GM23338 (cell line): ENCODE data around the gene WDCP. TPM values are rescaled to one million over a fixed set of nuclear protein-coding genes. Genes with fewer than 3 reads are reported as not detected.

Experiments used
- ATAC-seq: fragments of 200-7000 bp; cut with Tn5 transposase; 3 replicates; pipeline ENCODE4 v1.9.1; 2020
- DNase-seq: peaks from one replicate; pipeline ENCODE4 v3.0.0-alpha.2; 2015; ENCODE audit warnings: low spot score
- H2AFZ ChIP-seq: fragments of 200-600 bp; sonication (generic); 2 replicates; pipeline ENCODE4 v1.8.0; 2016; ENCODE audit warnings: antibody characterized with exemption, mild to moderate bottlenecking, moderate library complexity
- H3F3A ChIP-seq: fragments of 200-600 bp; sonication (generic); replicated peaks from 2 replicates; pipeline ENCODE4 v1.8.0; 2017; ENCODE audit warnings: antibody characterized with exemption, mixed run types, low read depth
- H3K27ac ChIP-seq: fragments of 200-600 bp; sonication (generic); 2 replicates; pipeline ENCODE4 v1.6.1; 2016; ENCODE audit warnings: low read depth
- H3K27me3 ChIP-seq: fragments of 200-600 bp; sonication (generic); 2 replicates; pipeline ENCODE4 v1.8.0; 2016; ENCODE audit warnings: mild to moderate bottlenecking, mixed run types, moderate library complexity; ENCODE audit not compliant: insufficient read depth
- H3K36me3 ChIP-seq: fragments of 200-600 bp; sonication (generic); 2 replicates; pipeline ENCODE4 v1.8.0; 2016; ENCODE audit warnings: mild to moderate bottlenecking; ENCODE audit not compliant: insufficient read depth
- H3K4me1 ChIP-seq: fragments of 200-600 bp; sonication (generic); 2 replicates; pipeline ENCODE4 v1.8.0; 2016; ENCODE audit warnings: mild to moderate bottlenecking, moderate library complexity; ENCODE audit not compliant: insufficient read depth
- H3K4me2 ChIP-seq: fragments of 200-600 bp; sonication (generic); 2 replicates; pipeline ENCODE4 v1.7.1; 2017; ENCODE audit warnings: mixed run types
- H3K4me3 ChIP-seq: fragments of 200-600 bp; sonication (generic); 2 replicates; pipeline ENCODE4 v1.6.1; 2016; ENCODE audit warnings: mixed run types
- H3K79me2 ChIP-seq: fragments of 200-600 bp; sonication (generic); replicated peaks from 2 replicates; pipeline ENCODE4 v1.8.0; 2017; ENCODE audit warnings: mild to moderate bottlenecking; ENCODE audit not compliant: insufficient read depth
- H3K9me2 ChIP-seq: fragments of 200-600 bp; sonication (generic); 2 replicates; pipeline ENCODE4 v1.8.0; 2017; ENCODE audit not compliant: insufficient read depth
- H4K20me1 ChIP-seq: fragments of 200-600 bp; sonication (generic); replicated peaks from 2 replicates; pipeline ENCODE4 v1.8.0; 2017; ENCODE audit warnings: mild to moderate bottlenecking; ENCODE audit not compliant: insufficient read depth
- H3K27ac Mint-ChIP-seq: 2 replicates; pipeline ENCODE4 v1.8.0; 2020; ENCODE audit warnings: inconsistent platforms, mild to moderate bottlenecking, moderate library complexity, mixed read lengths
- H3K27me3 Mint-ChIP-seq: 3 replicates; pipeline ENCODE4 v1.8.0; 2022; ENCODE audit warnings: low read depth, mild to moderate bottlenecking, moderate library complexity, mixed read lengths, inconsistent platforms; ENCODE audit not compliant: insufficient read depth, poor library complexity
- H3K36me3 Mint-ChIP-seq: 3 replicates; pipeline ENCODE4 v1.8.0; 2021; ENCODE audit warnings: low read depth, mild to moderate bottlenecking, inconsistent platforms, moderate library complexity, mixed read lengths
- H3K4me1 Mint-ChIP-seq: 3 replicates; pipeline ENCODE4 v1.8.0; 2020; ENCODE audit warnings: mild to moderate bottlenecking, inconsistent platforms, mixed read lengths
- H3K4me3 Mint-ChIP-seq: 3 replicates; pipeline ENCODE4 v1.8.0; 2021; ENCODE audit warnings: moderate library complexity, mild to moderate bottlenecking, inconsistent platforms, mixed read lengths
- H3K9me3 Mint-ChIP-seq: 3 replicates; pipeline ENCODE4 v1.8.0; 2020; ENCODE audit warnings: moderate library complexity, mild to moderate bottlenecking, inconsistent platforms, mixed read lengths
- CREB1 ChIP-seq: fragments of 250-450 bp; sonication (Bioruptor Pico); IDR thresholded peaks from 2 replicates; pipeline ENCODE4 v1.5.0; 2020; ENCODE audit warnings: low read depth, mild to moderate bottlenecking, moderate library complexity
- CTCF ChIP-seq, 2 experiments: fragments of 200-600 bp in 1 of 2; sonication (generic) in 1 of 2; conservative IDR thresholded peaks; 2 replicates each; pipeline versions ENCODE4 v1.5.1 to v1.6.1; 2016 to 2017; ENCODE audit warnings: antibody characterized with exemption in 2 of 2, low read depth in 2 of 2, mild to moderate bottlenecking in 2 of 2, moderate library complexity in 1 of 2
- ETS1 ChIP-seq: IDR thresholded peaks from 2 replicates; pipeline ENCODE4 v1.6.1; 2016; ENCODE audit warnings: antibody characterized with exemption
- EZH2 ChIP-seq: fragments of 200-600 bp; sonication (generic); IDR thresholded peaks from one replicate; pipeline ENCODE4 v1.8.0; 2017; ENCODE audit warnings: antibody characterized with exemption, mild to moderate bottlenecking, low read depth; ENCODE audit not compliant: unreplicated experiment
- EZH2phosphoT487 ChIP-seq: fragments of 200-600 bp; sonication (generic); IDR thresholded peaks from one replicate; pipeline ENCODE4 v1.8.1; 2018; ENCODE audit warnings: antibody characterized with exemption; ENCODE audit not compliant: unreplicated experiment
- JUNB ChIP-seq: IDR thresholded peaks from one replicate; pipeline ENCODE4 v1.6.1; 2016; ENCODE audit warnings: antibody characterized with exemption; ENCODE audit not compliant: unreplicated experiment
- NANOG ChIP-seq: IDR thresholded peaks from 2 replicates; pipeline ENCODE4 v1.6.1; 2016; ENCODE audit warnings: antibody characterized with exemption, borderline replicate concordance
- POLR2AphosphoS5 ChIP-seq: IDR thresholded peaks from 2 replicates; pipeline ENCODE4 v1.6.1; 2016; ENCODE audit warnings: antibody characterized with exemption, low read depth
- REST ChIP-seq: IDR thresholded peaks from one replicate; pipeline ENCODE4 v1.6.1; 2018; ENCODE audit warnings: antibody characterized with exemption; ENCODE audit not compliant: unreplicated experiment
- STAT1 ChIP-seq: IDR thresholded peaks from one replicate; pipeline ENCODE4 v1.6.1; 2016; ENCODE audit warnings: antibody characterized with exemption; ENCODE audit not compliant: unreplicated experiment
- ZNF114 ChIP-seq: fragments of 250-450 bp; sonication (Bioruptor Pico); IDR thresholded peaks from 2 replicates; pipeline ENCODE4 v1.5.0; 2020; ENCODE audit warnings: mild to moderate bottlenecking, moderate library complexity
- ZNF462 ChIP-seq: fragments of 250-450 bp; sonication (Bioruptor Pico); IDR thresholded peaks from 2 replicates; pipeline ENCODE4 v1.5.0; 2020; ENCODE audit warnings: mild to moderate bottlenecking, moderate library complexity
- polyA plus RNA-seq: library from polyadenylated mRNA; unstranded; fragments of >200 nt; fragmentation: Nextera tagmentation; extraction: Ambion mirVana; gene quantifications from 2 replicates; pipeline ENCODE4 v1.2.1, GENCODE V29; 2016
- total RNA-seq: library from RNA; depleted of rRNA; stranded (reverse); fragments of >200 nt; shearing (Covaris generic); gene quantifications from 2 replicates; pipeline ENCODE4 v1.2.3, GENCODE V29; 2014

WDCP gene
- total and polyA plus RNA-seq, 2 experiments from 2014 or later: 10.5 to 28.6 TPM

GRCh38 chr2:24054366-24055010 lies 7.3 kb upstream of the WDCP start:
- peaks cover 7% of the 10 kb centered on the region for H3K4me1 ChIP-seq
- H3K4me2 ChIP-seq: no peak overlapping the region
- ATAC-seq: no peak
- TF ChIP-seq NANOG: no peak
- TF ChIP-seq CREB1 (CRISPR knock-in tag): no peak
- no peak for TF ChIP-seq STAT1
- no peak for TF ChIP-seq REST
- no peak for TF ChIP-seq EZH2phosphoT487
- TF ChIP-seq ZNF462: no peak
- no peak for TF ChIP-seq ZNF114 (CRISPR knock-in tag)
- no peak for TF ChIP-seq ETS1
- no peak for TF ChIP-seq CTCF (conservative IDR thresholded peaks at IDR 0.05; ENCODE audit: low read depth in 2 of 2)
- no peak for TF ChIP-seq POLR2AphosphoS5
- no peak for TF ChIP-seq JUNB
- no peak for TF ChIP-seq EZH2
- Mint-ChIP-seq H3K36me3 (peaks cover 6% of the 10 kb centered on the region), H3K27me3 (peaks cover 2% of the 10 kb centered on the region), H3K9me3 (no peaks in the 10 kb centered on the region), H3K4me3 (no peak overlapping the region), H3K27ac (no peak overlapping the region), H3K4me1 (no peaks in the 10 kb centered on the region)
- no peak overlapping the region for H3K4me3 ChIP-seq
- H3K36me3 ChIP-seq: no peaks in the 10 kb centered on the region; the same call in 1 of the 2 replicates
- H4K20me1 ChIP-seq: no peaks in the 10 kb centered on the region; the same call in 1 of the 2 replicates
- no peaks in the 10 kb centered on the region for H3K9me2 ChIP-seq
- DNase-seq: no peak
- H2AFZ ChIP-seq: no peak overlapping the region
- peaks cover 6% of the 10 kb centered on the region; the same call in 1 of the 2 replicates for H3F3A ChIP-seq
- H3K27me3 ChIP-seq: no peaks in the 10 kb centered on the region
- H3K27ac ChIP-seq: no peak overlapping the region
- H3K79me2 ChIP-seq: 0 out of 2 replicates have a peak, but pooled peaks cover 16% of the 10 kb centered on the region
